SK-N-SH (cell line): ENCODE results near the gene AGK. TPM values are rescaled to one million over a fixed set of nuclear protein-coding genes. Genes with fewer than 3 reads are reported as not detected.

Source experiments
- CTCF ChIA-PET: fragments of 300-600, 350-600 bp; formaldehyde crosslinking; extraction: SDS; loops from one replicate; lab custom pipeline; 2021; lab: Yijun Ruan, JAX
- POLR2A ChIA-PET: fragments of 350-600 bp; sonication (Branson Sonifier 250); formaldehyde crosslinking; extraction: SDS; loops from one replicate; lab custom pipeline; 2020; ENCODE audit warnings: antibody characterized with exemption, inconsistent platforms; lab: Yijun Ruan, JAX
- DNase-seq: peaks from one replicate; pipeline ENCODE4 v3.0.0; 2012
- H2AFZ ChIP-seq: fragments of 200-600 bp; sonication (generic); 2 replicates; pipeline ENCODE4 v1.8.1; 2016; ENCODE audit warnings: antibody characterized with exemption, mild to moderate bottlenecking, low read depth
- H3F3A ChIP-seq: fragments of 200-600 bp; sonication (generic); replicated peaks from 2 replicates; pipeline ENCODE3; 2016; ENCODE audit warnings: antibody characterized with exemption, mild to moderate bottlenecking; ENCODE audit not compliant: insufficient read depth
- H3K27ac ChIP-seq, 2 experiments: fragments of 200-500 bp in 1 of 2; fragments of 200-600 bp in 1 of 2; sonication (Bioruptor generic) in 1 of 2; sonication (generic), shearing (Covaris generic) in 1 of 2; 2 replicates each; pipeline versions ENCODE4 v1.5.1 to v1.6.1; 2014 to 2016; ENCODE audit warnings: low read depth in 2 of 2, inconsistent platforms in 1 of 2, low read length in 1 of 2, mild to moderate bottlenecking in 1 of 2, mixed read lengths in 1 of 2
- H3K27me3 ChIP-seq: fragments of 200-600 bp; sonication (generic), shearing (Covaris generic); 2 replicates; pipeline ENCODE4 v1.6.1; 2016; ENCODE audit warnings: mixed run types; ENCODE audit not compliant: insufficient read depth
- H3K36me3 ChIP-seq, 2 experiments: fragments of 200-500 bp in 1 of 2; fragments of 200-600 bp in 1 of 2; sonication (Bioruptor generic) in 1 of 2; sonication (generic) in 1 of 2; replicated peaks in 1 of 2; 2 replicates each; pipeline versions ENCODE3 to v1.5.1; 2014 to 2016; ENCODE audit warnings: low read length in 1 of 2, mild to moderate bottlenecking in 1 of 2; ENCODE audit not compliant: insufficient read depth in 2 of 2, control insufficient read depth in 1 of 2
- H3K4me1 ChIP-seq, 2 experiments: fragments of 200-500 bp in 1 of 2; fragments of 200-600 bp in 1 of 2; sonication (Bioruptor generic) in 1 of 2; sonication (generic), shearing (Covaris generic) in 1 of 2; 2 replicates each; pipeline versions ENCODE4 v1.5.1 to v1.6.1; 2014 to 2016; ENCODE audit warnings: low read depth in 1 of 2, low read length in 1 of 2, mixed run types in 1 of 2; ENCODE audit not compliant: insufficient read depth in 2 of 2, control insufficient read depth in 1 of 2
- H3K4me2 ChIP-seq: fragments of 200-600 bp; sonication (generic), shearing (Covaris generic); 2 replicates; pipeline ENCODE4 v1.6.1; 2017; ENCODE audit warnings: mixed run types
- H3K4me3 ChIP-seq, 2 experiments: fragments of 200-500 bp in 1 of 2; fragments of 200-600 bp in 1 of 2; sonication (Bioruptor generic) in 1 of 2; sonication (generic), shearing (Covaris generic) in 1 of 2; 2 replicates each; pipeline versions ENCODE4 v1.5.1 to v1.8.1; 2014 to 2016; ENCODE audit warnings: low read depth in 2 of 2, inconsistent platforms in 1 of 2, low read length in 1 of 2, mild to moderate bottlenecking in 1 of 2, mixed read lengths in 1 of 2, moderate library complexity in 1 of 2
- H3K79me2 ChIP-seq: fragments of 200-600 bp; sonication (generic); 2 replicates; pipeline ENCODE4 v1.8.1; 2017; ENCODE audit warnings: mild to moderate bottlenecking; ENCODE audit not compliant: insufficient read depth
- H3K9ac ChIP-seq: fragments of 200-600 bp; sonication (generic); 2 replicates; pipeline ENCODE4 v1.6.1; 2017; ENCODE audit warnings: mixed run types
- H3K9me2 ChIP-seq: fragments of 200-600 bp; sonication (generic); 2 replicates; pipeline ENCODE4 v1.6.1; 2017; ENCODE audit warnings: mixed run types
- H3K9me3 ChIP-seq: fragments of 200-600 bp; sonication (generic); 2 replicates; pipeline ENCODE4 v1.6.1; 2017; ENCODE audit warnings: mixed run types, mild to moderate bottlenecking, moderate library complexity
- H4K20me1 ChIP-seq: fragments of 200-600 bp; sonication (generic); 2 replicates; pipeline ENCODE4 v1.6.1; 2017; ENCODE audit warnings: mild to moderate bottlenecking, mixed run types; ENCODE audit not compliant: insufficient read depth
- CTCF ChIP-seq: fragments of 200-600 bp; sonication (generic); IDR thresholded peaks from 2 replicates; pipeline ENCODE4 v1.6.1; 2017; ENCODE audit warnings: antibody characterized with exemption, mild to moderate bottlenecking, moderate library complexity
- FOXM1 ChIP-seq: IDR thresholded peaks from 2 replicates; pipeline ENCODE4 v1.4.0; 2012; ENCODE audit warnings: low read depth, mild to moderate bottlenecking
- GATA2 ChIP-seq: sonication (generic); formaldehyde crosslinking; IDR thresholded peaks from 2 replicates; pipeline ENCODE4 v1.5.0; 2020; ENCODE audit warnings: mild to moderate bottlenecking, missing genetic modification reagents
- MXI1 ChIP-seq: IDR thresholded peaks from 2 replicates; pipeline ENCODE4 v1.6.1; 2012; ENCODE audit warnings: mild to moderate bottlenecking, low read depth, low read length, improper control_type of control experiment
- RAD21 ChIP-seq: IDR thresholded peaks from 2 replicates; pipeline ENCODE4 v1.6.1; 2012; ENCODE audit warnings: mild to moderate bottlenecking, low read length
- RCOR1 ChIP-seq: fragments of 150-350 bp; IDR thresholded peaks from 2 replicates; pipeline ENCODE4 v1.6.1; 2017; ENCODE audit warnings: antibody characterized with exemption, low read length
- REST ChIP-seq: IDR thresholded peaks from 2 replicates; pipeline ENCODE4 v1.6.1; 2012; ENCODE audit warnings: mild to moderate bottlenecking, low read depth, low read length, moderate library complexity
- SMC3 ChIP-seq: IDR thresholded peaks from 2 replicates; pipeline ENCODE4 v1.6.1; 2012; ENCODE audit warnings: low read depth, low read length, improper control_type of control experiment
- YY1 ChIP-seq: IDR thresholded peaks from 2 replicates; pipeline ENCODE4 v1.4.0; 2012; ENCODE audit warnings: low read depth, mild to moderate bottlenecking
- WGBS: methylation state at CpG from one replicate; pipeline ENCODE4 v1.1.6; 2017; ENCODE audit warnings: low lambda C conversion rate; 5-methylcytosine and 5-hydroxymethylcytosine counted together
- polyA plus RNA-seq, 3 experiments: library from polyadenylated mRNA; depleted of rRNA; stranded (reverse); fragments of >200 nt; gene quantifications; 2 replicates each; pipeline ENCODE4 v1.2.3, GENCODE V29; 2012
- TF ChIP-seq, protein P1 (sequence below): IDR thresholded peaks from 2 replicates; pipeline ENCODE4 v1.4.0; 2012; ENCODE audit warnings: low read depth
- TF ChIP-seq, protein P2 (sequence below): fragments of 150-350 bp; IDR thresholded peaks from 2 replicates; pipeline ENCODE4 v1.6.1; 2016; ENCODE audit warnings: mild to moderate bottlenecking, low read depth, low read length

AGK gene
- polyA plus RNA-seq, 1 of the 3 experiments (the other 2 are of a cell fraction) = 45.7 TPM

GRCh38 chr7:141562543-141562942 lies 11.3 kb downstream of the AGK start:
- Histone ChIP-seq H3K9me2 (no peaks in the 10 kb centered on the region), H3K9ac (no peak overlapping the region), H3K4me3 (no peak overlapping the region), H3K9me3 (peaks cover 8% of the 10 kb centered on the region), H3K27ac (no peak overlapping the region), H3K79me2 (peaks cover 41% of the 10 kb centered on the region), H3K36me3 (peaks cover 33 to 40% of the 10 kb centered on the region in 2 experiments), H4K20me1 (no peaks in the 10 kb centered on the region), H2AFZ (no peak overlapping the region), H3F3A (peaks cover 3% of the 10 kb centered on the region), H3K4me1 (no peaks in the 10 kb centered on the region; a peak in 1 of 4 replicates), H3K27me3 (no peaks in the 10 kb centered on the region), H3K4me2 (no peak overlapping the region)
- ChIA-PET POLR2A (no interaction called here), CTCF (interaction anchor here (0.7 to 1.5 kb wide), 3 partner anchors 12 to 910 kb away, joined by 3 to 5 read pairs (median 3); no protein-coding TSS in a partner anchor)
- 100% methylated on average over 5 of the region's 5 CpGs for WGBS
- TF ChIP-seq GATA2 (no peak), SMC3 (no peak), CTCF (no peak), REST (no peak), FOXM1 (no peak), RCOR1 (no peak), YY1 (no peak), RAD21 (no peak), MXI1 (no peak)
- TF ChIP-seq, protein P1, sequence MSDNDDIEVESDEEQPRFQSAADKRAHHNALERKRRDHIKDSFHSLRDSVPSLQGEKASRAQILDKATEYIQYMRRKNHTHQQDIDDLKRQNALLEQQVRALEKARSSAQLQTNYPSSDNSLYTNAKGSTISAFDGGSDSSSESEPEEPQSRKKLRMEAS = no peak
- TF ChIP-seq, protein P2, sequence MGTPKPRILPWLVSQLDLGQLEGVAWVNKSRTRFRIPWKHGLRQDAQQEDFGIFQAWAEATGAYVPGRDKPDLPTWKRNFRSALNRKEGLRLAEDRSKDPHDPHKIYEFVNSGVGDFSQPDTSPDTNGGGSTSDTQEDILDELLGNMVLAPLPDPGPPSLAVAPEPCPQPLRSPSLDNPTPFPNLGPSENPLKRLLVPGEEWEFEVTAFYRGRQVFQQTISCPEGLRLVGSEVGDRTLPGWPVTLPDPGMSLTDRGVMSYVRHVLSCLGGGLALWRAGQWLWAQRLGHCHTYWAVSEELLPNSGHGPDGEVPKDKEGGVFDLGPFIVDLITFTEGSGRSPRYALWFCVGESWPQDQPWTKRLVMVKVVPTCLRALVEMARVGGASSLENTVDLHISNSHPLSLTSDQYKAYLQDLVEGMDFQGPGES = no peak
- DNase-seq = no peak
